Dermis microvascular lymphatic vessel endothelial cell (primary cell): Measurements from ENCODE around the gene CBX2. TPM values are rescaled to one million over a fixed set of nuclear protein-coding genes. Genes with fewer than 3 reads are reported as not detected.

Experiments
- DNase-seq, 2 donors: peaks; one replicate each; pipeline versions ENCODE4 v3.0.0 to v3.0.0-alpha.2; 2010; ENCODE audit warnings: low read depth in 2 of 2
- total RNA-seq: library from RNA; depleted of rRNA; stranded (reverse); fragments of >200 nt; gene quantifications from 2 replicates; pipeline ENCODE4 v1.2.1, GENCODE V29; 2014

Gene CBX2
- total RNA-seq, 1 donor from 2014 or later: 5.3 TPM

DNA sequence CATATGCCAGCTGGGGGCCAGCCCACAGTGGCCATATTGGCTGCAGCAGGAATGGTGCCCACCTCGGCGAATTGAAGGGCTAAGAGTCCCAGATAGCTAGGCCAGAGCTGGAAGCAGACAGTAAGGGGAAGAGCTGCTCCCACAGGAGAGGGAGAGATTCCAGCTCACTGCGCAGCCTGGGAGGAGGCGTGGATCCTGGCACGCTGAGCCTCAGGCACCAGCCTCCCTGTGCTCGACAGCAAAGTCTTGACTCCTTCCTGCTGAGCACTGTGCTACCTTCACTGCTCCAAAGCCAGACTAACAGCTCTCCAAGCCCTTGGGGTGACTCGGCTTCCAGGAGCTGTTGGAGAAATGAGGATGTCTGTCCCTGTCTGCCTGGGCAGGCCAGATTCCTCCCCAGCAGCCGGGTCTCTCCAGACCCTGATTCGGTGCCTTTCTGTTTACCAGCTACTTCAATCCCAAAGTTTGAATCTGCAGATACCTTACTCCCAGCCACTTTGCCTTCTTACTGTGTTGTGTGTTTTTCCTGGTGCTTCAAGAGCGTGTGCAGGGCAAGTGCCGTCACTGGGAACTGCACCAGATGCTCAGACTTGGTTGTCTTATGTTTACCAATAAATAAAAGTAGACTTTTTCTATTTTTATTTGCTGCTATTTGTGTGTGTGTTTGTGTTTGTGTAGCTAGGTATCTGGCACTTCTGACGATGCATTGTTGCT lies 9.1 kb downstream of the CBX2 start:
- DNase-seq: no peak

DNA sequence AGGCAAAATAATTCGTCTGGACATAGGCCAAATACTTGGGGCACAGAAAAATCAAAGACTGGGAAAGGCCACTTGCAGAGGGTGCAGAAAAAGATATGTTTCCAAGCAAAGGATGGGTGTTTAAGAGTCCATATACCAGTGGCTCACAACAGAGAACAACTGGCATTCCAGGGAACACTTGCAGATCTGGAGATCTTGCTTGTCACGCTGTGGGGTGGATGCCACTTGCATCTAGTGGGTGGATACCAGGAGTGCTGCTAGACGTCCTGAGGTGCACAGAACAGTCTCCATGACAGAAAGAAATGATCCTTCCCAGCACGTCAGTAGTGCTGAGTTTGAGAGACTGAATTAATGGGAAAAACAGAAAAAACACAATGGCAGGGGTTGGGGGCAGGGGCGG lies 10.5 kb downstream of the CBX2 start:
- no peak for DNase-seq

DNA sequence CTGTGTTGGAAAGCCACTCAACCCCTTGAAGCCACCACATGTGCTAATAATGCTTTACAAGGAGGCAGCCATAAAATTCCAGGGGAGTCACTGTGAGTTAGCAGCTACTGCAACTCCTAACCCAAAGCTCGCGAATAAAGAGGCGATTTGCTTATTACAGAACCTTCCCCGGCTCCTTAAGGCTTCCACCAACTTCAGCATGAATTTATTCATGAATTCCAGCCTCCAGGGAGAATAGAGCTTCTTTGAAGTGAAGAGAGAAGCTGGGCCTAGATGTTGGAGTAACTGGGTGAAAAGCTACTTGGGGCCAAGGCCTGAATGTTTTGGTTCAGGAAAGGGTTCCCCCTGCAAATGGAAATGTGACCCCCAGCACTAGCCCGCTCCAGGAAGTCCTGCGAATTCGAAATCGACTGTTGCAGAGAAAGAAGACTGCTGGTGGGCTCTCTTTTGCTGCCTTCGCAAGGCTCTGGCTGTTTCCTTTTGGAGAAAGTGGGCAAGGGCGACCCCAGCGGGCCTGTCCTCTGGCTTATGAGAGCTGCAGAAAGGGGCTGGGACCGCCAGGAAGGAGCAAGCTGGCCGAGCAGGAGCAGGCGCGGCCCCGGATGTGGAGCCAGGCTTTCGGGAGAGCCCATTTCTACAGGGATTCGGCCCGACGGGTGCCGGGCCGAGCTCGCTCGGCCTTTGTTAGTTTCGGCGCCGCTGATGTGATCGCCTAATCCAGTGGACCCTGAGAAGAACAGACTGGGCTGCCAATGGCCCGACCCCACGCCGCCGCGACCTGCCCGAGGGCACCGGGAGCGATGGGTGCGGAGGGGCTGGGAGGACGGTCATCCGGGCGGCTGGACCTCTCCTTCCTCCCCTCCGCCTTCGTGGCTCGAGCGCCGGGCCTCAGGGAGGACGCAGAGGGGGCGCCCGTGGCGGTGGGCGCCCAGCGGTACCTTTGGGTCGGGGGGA lies 11.3 kb downstream of the CBX2 start:
- no peak for DNase-seq

DNA sequence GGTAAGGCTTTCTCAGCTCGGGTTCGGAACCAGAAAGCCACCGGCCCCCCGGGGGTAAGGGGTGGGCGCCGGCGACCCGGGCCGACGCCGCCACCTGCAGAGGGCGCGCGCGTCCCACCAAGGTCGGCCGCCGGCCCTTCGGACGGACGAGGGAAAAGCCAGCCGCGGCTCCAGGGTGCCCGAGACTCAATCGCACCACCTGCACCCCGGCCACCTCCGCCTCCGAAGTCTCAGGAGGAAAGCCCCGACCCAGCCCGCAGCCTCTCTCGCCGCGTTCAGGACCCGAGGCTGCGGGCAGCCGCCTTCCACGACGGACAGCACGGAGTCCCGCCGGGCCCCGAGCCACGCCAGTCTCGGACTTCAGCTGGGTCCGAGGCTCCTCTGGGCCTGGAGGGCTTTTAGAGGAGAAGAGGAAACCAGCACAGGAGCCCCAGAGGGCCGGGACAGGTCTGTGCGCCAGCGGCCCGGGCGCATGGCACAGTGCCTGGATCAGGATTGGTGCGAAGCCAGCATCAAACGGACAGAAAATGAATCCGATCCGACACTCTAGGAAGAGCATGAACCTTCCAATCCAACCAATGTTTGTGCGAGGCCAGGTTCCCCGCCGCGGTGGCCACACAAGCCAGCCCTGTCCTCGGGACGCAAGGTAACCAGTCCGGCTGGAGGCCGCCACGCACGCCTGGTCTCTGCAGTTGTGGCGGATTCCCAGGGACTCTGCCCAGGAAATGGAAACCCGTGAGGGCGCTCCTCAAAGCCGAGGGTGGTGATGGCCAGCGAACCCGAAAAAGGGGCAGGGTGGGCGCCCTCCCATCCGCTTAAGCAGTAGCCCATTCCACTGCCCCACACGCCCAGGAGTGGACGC lies 12.2 kb downstream of the CBX2 start:
- peak in 1 of 2 donors; percentile 41 for DNase-seq

DNA sequence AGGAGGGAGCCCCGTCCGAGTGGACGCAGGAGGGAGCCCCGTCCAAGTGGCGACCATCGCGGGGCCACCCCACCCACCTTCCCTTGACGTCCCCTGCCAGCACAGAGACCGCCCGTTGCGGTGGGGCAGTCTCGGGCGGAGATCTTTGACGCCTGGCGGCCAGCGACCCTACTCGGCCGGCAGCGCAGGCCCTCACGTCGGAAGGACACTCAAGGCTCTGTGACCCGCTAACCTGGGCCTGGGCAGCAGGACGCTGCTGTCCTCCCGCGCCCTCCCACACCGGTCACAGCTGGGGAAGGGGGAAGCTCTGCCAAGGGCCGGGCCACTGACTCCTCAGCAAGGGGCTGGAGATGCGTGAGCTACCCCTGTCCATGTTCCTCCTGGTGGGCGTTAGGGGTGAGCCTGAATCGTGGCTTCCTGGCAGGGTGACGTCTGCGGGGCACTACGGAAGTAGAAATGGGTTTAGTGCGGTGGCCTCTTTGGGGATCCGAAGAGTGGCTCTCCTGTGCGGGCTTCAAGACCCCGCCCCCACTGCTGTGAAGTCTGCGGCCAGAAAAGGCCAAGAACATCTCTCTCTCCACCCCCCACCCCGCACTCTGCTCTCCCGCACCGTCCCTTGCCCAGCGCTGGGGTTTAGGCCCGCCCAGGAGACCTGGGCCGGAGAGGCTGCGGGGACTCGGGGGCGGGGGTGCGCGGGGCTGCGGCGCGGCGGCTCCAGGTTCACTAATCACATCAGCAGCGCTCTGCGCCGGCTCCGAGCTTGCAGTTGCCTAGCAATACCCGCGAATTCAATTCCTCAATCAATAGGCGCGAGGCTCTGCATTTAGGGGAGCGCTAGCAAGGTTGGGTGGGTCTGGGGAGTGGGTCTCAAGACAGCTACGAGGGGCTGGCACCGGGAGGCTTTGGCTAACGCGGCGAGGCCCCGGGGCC lies 13.1 kb downstream of the CBX2 start:
- no peak for DNase-seq

DNA sequence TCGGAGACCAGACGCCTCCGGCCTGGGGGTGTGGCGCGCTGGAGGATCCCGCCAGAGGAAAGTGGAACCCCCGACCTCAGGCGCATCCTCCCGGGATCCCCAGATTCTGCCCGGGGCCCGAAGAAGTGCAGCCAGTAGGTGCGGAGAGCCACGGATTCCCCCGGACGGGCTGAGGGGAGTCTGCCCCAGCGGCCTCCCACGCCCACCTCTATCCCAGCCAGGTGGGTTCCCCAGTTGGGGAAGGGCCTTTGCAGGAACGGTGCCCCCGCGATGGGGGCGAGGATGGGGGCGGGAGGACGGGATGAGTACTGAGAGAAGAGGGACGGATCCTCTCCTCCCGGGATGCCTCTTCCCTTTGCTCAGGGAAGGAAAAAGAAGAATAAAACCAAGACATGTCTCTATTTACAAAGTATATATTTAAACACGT lies 13.8 kb downstream of the CBX2 start:
- DNase-seq: no peak

DNA sequence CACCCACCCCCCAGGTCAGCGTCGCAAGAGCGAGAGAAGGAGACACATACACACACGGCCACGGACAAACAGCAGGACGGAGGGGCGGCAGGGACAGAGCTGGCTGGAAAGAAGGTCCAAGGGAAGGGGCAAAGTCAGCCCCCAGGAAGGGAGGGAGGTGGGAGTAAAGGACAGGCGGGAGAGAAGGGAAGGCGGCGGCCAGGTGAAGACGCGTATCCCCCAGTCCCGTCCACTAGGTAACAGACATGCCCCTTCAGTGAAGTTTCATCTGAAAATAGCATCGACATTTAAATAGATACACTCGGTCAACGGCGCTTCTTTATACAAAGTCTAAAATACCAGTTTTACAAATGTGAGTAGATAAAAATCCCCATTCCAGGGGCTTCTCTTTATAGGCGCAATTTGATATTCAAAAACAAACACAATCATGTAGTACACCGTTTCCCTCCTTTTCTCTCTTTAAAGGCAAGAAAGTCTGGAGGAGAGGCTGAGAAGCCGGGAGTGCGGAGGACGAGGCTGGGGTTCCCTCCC lies 14.5 kb downstream of the CBX2 start:
- DNase-seq: no peak

DNA sequence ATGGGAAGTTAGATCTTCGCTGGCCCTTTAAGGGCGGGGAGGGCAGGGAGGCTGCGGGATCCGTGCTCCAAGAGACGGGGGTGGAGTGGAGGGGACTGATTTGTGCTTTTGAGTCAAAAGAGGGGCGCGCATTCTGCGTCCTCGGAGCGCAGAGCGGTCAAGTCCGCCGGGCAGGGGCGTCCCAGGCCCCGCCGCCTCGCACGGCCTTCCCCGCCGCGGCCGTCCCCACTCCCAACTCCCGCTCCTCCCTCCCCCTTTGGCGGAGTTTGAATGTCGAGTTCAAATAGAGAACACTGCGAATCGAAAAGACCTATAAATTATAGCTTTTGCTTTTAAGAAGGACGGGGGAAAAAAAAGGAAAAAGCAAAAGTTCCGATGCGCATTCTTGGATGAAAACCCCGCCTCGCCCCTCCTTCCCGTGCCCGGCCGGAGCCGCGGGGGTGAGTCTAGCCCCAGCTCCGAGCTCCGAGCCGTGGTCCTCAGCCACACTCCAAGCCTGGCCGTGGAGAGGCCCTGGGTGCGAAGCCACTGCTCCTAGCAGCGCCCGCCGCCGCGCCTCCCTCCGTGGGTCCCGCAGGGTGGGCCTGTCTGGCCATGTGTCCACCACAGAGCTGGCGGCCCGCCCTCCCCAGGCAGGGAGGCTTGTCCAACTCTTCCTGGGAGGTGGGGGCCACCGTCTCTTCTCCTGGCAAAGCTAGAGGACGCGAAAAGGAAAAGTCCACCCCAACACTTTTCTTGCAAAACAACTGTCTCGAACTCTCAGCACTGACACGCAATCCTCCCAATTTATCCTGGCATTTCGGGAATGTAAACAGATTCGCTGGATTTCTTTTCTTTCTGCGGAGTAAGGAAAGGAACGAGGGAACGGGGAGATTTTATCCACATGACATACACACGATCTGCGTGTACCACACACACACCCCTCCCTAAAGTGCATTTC lies 15.3 kb downstream of the CBX2 start:
- no peak for DNase-seq

DNA sequence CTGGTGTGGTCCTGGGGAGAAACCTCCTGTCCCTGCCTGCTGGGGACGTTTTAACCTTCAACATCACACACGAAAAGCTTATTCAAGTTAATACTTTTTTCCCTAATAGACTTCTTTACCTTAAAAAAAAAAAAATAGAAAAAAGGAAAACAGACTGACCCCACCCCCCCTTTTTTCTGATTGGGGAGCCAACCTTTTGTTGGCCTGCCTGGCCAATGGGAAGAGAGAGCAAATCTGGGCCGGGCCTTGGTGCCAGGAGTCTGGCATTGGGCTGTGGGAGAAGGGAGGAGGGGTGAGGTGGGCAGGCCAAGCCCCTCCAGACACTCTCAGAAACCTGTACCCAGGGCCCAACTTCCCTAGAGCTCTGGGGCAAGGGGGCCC lies 16.0 kb downstream of the CBX2 start:
- no peak for DNase-seq

DNA sequence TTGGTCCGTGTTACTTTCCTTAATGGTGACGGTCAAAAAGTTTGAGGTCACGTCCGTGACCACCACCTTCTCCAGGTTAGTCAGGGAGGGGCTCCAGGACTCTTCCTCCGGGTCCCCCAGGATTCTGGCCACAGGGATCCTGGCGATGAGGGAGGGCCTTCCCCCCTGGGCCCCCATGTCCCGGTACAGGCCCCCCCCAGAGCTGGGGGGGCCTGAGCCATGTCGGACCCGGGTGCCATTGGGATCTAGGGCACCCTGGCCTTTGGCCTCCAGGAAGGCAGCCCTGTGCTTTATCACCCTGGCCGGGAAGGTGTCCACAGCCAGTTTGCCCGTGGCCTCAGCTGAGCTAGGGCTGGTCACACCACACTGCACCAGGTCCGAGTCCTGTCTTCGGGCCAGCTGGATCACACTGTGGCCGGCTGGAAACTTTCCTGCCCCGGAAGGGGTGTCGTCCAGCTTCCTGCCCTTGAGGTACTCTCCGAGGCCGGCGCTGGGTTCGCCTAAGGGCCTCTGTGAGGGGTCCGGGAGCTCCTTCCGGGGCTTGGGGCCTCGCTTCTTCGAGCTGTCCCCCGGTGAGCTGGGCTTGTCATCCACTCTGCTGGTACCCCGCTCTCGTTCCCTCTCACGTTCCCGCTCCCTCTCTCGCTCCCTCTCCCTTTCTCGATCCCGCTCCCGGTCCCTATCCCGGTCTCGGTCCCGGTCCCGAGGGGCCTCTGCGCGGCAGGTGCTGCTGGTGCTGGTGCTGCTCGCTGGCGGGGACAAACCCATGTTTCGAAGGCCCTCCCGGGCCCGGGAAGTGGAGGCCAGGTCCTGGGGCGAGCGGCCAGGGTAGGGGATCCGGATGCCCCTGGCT lies 16.9 kb downstream of the CBX2 start:
- no peak for DNase-seq

DNA sequence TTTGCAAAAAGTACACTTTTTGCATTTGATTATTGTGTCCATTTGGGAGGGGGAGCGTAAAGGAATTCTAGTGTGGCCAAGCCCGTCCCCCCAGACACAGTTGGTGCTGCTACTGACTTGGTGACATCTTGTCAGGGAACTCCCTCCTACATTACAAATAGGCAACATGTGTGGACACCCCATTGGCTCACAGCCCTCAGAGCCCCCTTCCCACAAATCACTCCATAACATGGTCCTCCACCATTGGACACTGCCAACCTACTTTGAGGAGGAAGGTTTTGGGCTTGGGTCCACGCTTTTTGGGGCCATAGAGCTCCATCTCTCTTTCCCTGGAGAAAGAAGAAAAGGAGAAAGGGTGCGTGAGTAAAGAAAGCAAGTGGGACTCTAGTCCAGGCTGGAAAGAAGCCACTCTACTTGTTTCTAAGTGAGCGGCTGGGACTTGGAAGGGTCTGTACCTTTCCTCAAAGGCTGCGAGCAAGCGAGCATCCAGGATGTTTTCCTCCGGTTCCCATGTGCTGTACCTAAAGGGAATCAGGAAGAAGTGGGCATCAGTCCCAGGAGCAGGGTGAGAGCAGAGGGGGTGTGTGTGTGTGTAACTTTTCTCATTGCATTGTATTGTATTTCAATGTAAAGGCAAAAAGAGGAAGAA lies 18.0 kb downstream of the CBX2 start:
- DNase-seq: no peak

DNA sequence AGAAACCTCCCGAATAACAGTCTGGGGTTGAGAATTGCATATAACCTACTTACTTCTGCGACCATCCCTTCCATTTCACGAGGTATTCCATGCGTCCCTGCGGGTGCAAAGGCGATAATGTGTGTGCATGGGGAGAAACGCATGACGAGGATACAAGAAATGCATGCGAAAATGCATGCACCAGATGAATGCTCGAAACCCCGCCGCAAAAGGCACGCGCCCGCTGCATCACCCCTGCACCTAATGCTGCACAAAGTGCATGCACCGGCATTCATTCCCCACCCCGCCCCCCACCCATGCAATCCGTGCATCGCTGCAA lies 18.5 kb downstream of the CBX2 start:
- DNase-seq: no peak

DNA sequence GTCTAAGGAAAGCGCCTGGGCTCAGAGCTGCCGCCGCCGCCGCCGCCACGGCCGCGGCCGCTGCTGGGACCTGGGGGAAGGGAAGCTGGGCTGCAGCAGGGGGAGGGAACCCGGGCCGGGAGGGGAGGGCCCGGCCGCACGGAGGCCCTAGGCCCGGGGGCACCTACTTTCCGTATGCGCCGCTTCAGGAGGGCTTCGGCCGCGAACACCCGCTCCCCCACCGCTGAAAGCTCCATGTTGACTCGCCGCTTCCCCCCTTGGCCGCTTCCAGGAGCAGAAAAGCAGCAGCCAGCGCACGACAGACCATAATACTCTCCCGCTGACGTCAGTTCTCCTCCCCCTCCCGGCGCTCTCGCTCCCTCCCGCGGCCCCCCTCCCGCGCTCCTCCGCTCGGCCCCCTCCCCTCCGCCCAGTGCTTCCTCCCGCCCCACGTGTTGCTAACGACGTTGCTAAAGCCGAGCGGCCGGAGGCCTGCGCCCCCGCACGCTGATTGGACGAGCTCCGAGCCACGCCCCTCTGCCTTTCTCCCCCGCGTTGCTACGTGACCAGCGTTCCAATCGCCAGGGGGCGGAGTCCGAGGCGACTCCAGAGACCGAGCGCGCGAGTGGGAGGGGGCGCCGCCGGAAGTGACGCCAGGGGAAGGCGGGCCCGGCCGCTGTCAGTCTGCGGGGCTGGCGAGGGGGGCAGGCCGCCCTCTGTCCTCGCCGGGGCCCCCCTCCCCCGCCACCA lies 19.0 kb downstream of the CBX2 start, which contains the start of gene CBX8:
Gene CBX8 (minus strand): TSS at position 315 of the 729 bp plus-strand sequence. CDS start 79 bp downstream, at position 236.
- peak; percentile 98 to 100 for DNase-seq

DNA sequence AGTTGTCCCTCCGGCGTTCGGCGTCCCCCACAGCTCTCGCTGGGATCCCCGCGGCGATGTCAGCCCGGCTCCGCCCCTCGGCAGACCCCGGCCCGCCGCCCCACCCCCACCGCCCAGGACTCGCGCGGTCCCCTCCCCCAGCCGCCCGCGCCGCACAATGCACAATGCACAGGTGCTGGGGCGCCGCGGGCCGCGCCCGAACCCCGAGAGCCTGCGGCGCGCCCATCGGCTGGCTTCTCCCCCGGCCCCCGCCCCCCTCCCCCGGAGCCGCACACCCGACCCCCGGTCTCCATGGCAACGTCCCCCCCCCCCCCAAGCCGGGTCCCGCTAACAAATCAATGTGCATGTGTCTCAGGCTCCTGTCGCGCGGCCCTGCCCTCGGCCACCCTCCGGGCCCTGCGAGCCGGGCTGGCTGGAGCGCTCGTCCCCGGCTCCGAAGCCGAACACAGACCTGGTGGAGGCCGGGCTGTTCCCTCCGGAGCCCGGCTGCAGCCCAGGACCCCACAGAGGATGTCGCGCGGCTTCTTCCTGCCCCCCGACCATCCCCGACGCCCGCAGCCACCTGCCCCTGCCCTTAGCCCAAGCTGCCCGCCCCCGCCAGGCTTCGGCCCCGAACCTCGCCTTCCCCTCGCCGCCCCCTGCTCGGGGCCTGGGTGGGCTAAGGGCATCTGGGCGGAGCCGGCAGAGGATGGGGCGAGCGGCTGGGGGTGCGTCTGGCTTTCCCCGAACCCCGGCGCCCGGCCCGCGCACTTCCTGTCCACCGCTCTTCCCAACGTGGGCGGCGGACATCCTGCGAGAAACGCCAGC lies 19.7 kb downstream of the CBX2 start:
- no peak for DNase-seq

DNA sequence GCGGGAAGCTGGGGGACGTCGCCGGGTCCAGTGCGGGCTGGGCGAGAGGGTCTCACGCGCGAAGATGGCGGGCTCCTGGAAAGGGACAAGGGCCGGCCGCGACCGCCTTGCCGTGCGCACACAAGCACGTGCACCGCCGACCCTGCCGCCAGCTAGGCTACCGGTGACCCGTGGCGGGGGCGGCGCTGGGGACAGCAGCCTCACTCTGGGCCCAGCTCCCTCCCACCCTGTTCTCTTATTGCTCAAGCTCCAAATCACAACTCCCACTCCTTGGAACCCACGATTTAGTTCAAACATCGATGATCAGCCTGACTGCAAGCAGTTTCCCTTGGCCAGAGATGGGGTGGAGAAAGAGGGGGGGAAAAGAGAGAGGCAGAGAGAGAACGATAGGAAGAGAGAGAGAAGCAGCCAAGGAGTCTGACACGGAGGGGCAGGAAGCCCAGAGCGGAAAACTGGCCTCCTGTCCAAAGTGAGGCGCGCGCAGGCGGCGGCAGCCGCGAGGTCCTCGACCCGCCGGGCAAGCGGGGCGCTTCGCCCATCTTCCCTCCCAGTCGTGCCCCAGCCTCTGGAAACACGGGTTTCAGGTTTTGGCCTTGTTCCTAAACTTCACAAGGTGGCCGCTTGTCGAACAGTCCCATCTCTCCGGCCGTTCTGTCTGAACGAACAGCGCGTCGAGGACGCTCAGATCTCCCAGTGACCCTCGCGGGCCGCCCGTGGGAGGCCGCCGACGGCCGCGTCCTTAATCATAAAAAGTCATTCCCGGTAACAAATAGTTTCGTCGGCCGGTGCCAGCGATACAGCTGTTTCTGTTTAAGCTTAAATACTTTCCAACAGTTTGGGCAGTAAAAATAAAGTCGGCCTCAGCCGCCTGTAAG lies 20.6 kb downstream of the CBX2 start:
- DNase-seq: no peak
